Gastrocnemius medialis (tissue), 4 donors: ENCODE data around the gene TYW1. TPM values are rescaled to one million over a fixed set of nuclear protein-coding genes. Genes with fewer than 3 reads are reported as not detected.
A peak's percentile ranks its signal among the peaks of the same experiment; 100 is the strongest.
"Not testable (repeated sequence)": the region's sequence is repeated elsewhere in the genome, so short reads cannot be mapped to it uniquely, and the experiment has no call there.

Source experiments
- ATAC-seq, 2 donors: fragments of 150-250 bp; one replicate each; pipeline ENCODE4 v1.9.1; 2016
- DNase-seq, 2 donors: peaks; one replicate each; pipeline ENCODE4 v3.0.0-alpha.2; 2019
- H3K27ac ChIP-seq, 4 donors: fragments of 200-600 bp; sonication (generic); 1 replicate in 1 of 4; 2 replicates in 3 of 4; pipeline ENCODE4 v1.5.1; 2016 to 2018; ENCODE audit warnings: mild to moderate bottlenecking in 2 of 4, moderate library complexity in 1 of 4
- H3K27me3 ChIP-seq, 3 donors: fragments of 200-600 bp; sonication (generic) in 2 of 3; 1 replicate in 1 of 3; 2 replicates in 2 of 3; pipeline versions ENCODE4 v1.5.1 to v1.6.0; 2016 to 2019; ENCODE audit warnings: mild to moderate bottlenecking in 1 of 3, moderate library complexity in 1 of 3
- H3K36me3 ChIP-seq, 2 donors: fragments of 200-600 bp; sonication (generic) in 1 of 2; one replicate each; pipeline ENCODE4 v1.5.1; 2017 to 2018
- H3K4me1 ChIP-seq, 2 donors: fragments of 200-600 bp; sonication (generic) in 1 of 2; one replicate each; pipeline ENCODE4 v1.5.1; 2016 to 2017; ENCODE audit warnings: mild to moderate bottlenecking in 2 of 2
- H3K4me3 ChIP-seq, 4 donors: fragments of 200-600 bp; sonication (generic) in 3 of 4; 1 replicate in 1 of 4; 2 replicates in 3 of 4; pipeline ENCODE4 v1.5.1; 2016 to 2019; ENCODE audit warnings: mild to moderate bottlenecking in 2 of 4
- H3K9me3 ChIP-seq, 3 donors: fragments of 200-600 bp; sonication (generic) in 2 of 3; 1 replicate in 1 of 3; 2 replicates in 2 of 3; pipeline ENCODE4 v1.5.1; 2016 to 2019
- CTCF ChIP-seq, 5 experiments: fragments of 450-650 bp in 3 of 5; fragments of 200-600 bp in 2 of 5; sonication (generic) in 2 of 5; IDR thresholded peaks in 4 of 5; conservative IDR thresholded peaks in 1 of 5; 1 replicate in 4 of 5; 2 replicates in 1 of 5; pipeline ENCODE4 v1.5.1; 2016 to 2019; ENCODE audit warnings: antibody characterized with exemption in 5 of 5, mild to moderate bottlenecking in 3 of 5, moderate library complexity in 3 of 5
- POLR2A ChIP-seq, 2 donors: fragments of 450-650 bp; IDR thresholded peaks; one replicate each; pipeline ENCODE4 v1.6.1; 2017; ENCODE audit warnings: antibody characterized with exemption in 2 of 2, mild to moderate bottlenecking in 2 of 2, moderate library complexity in 2 of 2
- in situ Hi-C, 4 donors: fragments of 200-750 bp; cut with MboI; loops; one replicate each; pipeline versions ENCODE4 v1.15.0 to v1.8.0; 2017; ENCODE audit warnings: low sequenced_read_pairs in 4 of 4
- intact Hi-C: fragments of 100-400 bp; cut with DNase I; formaldehyde crosslinking; loops from one replicate; pipeline ENCODE4 v1.15.1; 2023; ENCODE audit warnings: low total_unique reads
- total RNA-seq, 4 donors: library from RNA; depleted of rRNA; stranded (reverse); fragments of >200 nt; gene quantifications; one replicate each; pipeline versions ENCODE4 v1.1.0 to v1.2.3, GENCODE V29; 2016

Gene TYW1
- total RNA-seq, 4 donors from 2014 or later: 15.4 to 33.8 (median 19.7) TPM

- no peak overlapping the region for H3K27ac ChIP-seq
- H3K4me1 ChIP-seq: peaks cover 12% of the 10 kb centered on the region in 2 donors
- no peaks in the 10 kb centered on the region for H3K9me3 ChIP-seq
- peaks cover 0 to 9% of the 10 kb centered on the region in 2 donors for H3K36me3 ChIP-seq
- ATAC-seq (no peak), DNase-seq (no peak)
- intact Hi-C loops (no loop called here), in situ Hi-C loops (loop anchor here in 1 of 4 donors (25.0 kb wide), 1 partner anchor 279 kb away; no protein-coding TSS in a partner anchor)
- no peak overlapping the region for H3K4me3 ChIP-seq
- no peak for TF ChIP-seq POLR2A (IDR thresholded peaks at IDR 0.05)
- TF ChIP-seq CTCF (IDR thresholded peaks at IDR 0.05 in 4 of 5, conservative IDR thresholded peaks at IDR 0.05 in 1 of 5): no peak
- no peaks in the 10 kb centered on the region for H3K27me3 ChIP-seq
Observed at GRCh38 chr7:67033251-67033650, 36.6 kb downstream of the TYW1 start.

- H3K36me3 ChIP-seq, intact Hi-C loops, H3K4me3 ChIP-seq, H3K9me3 ChIP-seq, H3K27me3 ChIP-seq: not testable (repeated sequence)
- Histone ChIP-seq H3K27ac (peak overlapping the region; percentile 79 to 91 (median 88)), H3K4me1 (peaks cover 12% of the 10 kb centered on the region in 2 donors)
- peak; percentile 96 for ATAC-seq
- in situ Hi-C loops: loop anchor here in 1 of 4 donors (25.0 kb wide), 1 partner anchor 276 kb away; no protein-coding TSS in a partner anchor
- DNase-seq: peak; percentile 73 to 91
Observed at GRCh38 chr7:67036432-67037395, 40.1 kb downstream of the TYW1 start.

- H3K4me3 ChIP-seq, H3K27me3 ChIP-seq, intact Hi-C loops, DNase-seq, H3K9me3 ChIP-seq, ATAC-seq, H3K36me3 ChIP-seq: not testable (repeated sequence)
- Histone ChIP-seq H3K27ac (peak overlapping the region in 1 of 4 donors; percentile 22), H3K4me1 (peaks cover 21 to 30% of the 10 kb centered on the region in 2 donors)
- TF ChIP-seq CTCF (IDR thresholded peaks at IDR 0.05 in 4 of 5, conservative IDR thresholded peaks at IDR 0.05 in 1 of 5): peak in 2 of 5 experiments; percentile 26 to 45
- in situ Hi-C loops: loop anchor here in 1 of 4 donors (25.0 kb wide), 1 partner anchor 271 kb away; no protein-coding TSS in a partner anchor
Observed at GRCh38 chr7:67040832-67041231, 44.2 kb downstream of the TYW1 start.

- Histone ChIP-seq H3K27ac (peak overlapping the region; percentile 78 to 83 (median 80)), H3K4me1 (peaks cover 9 to 26% of the 10 kb centered on the region in 2 donors)
- DNase-seq (peak; percentile 63 to 85), ATAC-seq (peak; percentile 98)
- H3K9me3 ChIP-seq, H3K36me3 ChIP-seq, H3K27me3 ChIP-seq, H3K4me3 ChIP-seq, intact Hi-C loops: not testable (repeated sequence)
- in situ Hi-C loops: loop anchor here in 1 of 4 donors (25.0 kb wide), 1 partner anchor 269 kb away; no protein-coding TSS in a partner anchor
Observed at GRCh38 chr7:67042781-67043558, 46.3 kb downstream of the TYW1 start.

GRCh38 chr7:67043559-67043930 lies 46.9 kb downstream of the TYW1 start:
- H3K27me3 ChIP-seq, H3K36me3 ChIP-seq, intact Hi-C loops, H3K4me3 ChIP-seq, ATAC-seq, H3K9me3 ChIP-seq, DNase-seq: not testable (repeated sequence)
- in situ Hi-C loops: loop anchor here in 1 of 4 donors (25.0 kb wide), 1 partner anchor 269 kb away; no protein-coding TSS in a partner anchor
- Histone ChIP-seq H3K27ac (peak overlapping the region; percentile 78 to 83 (median 80)), H3K4me1 (peaks cover 9 to 26% of the 10 kb centered on the region in 2 donors)
